ENCODE data around the gene MRAP2. TPM values are rescaled to one million over a fixed set of nuclear protein-coding genes. Genes with fewer than 3 reads are reported as not detected.

Gene MRAP2, protein sequence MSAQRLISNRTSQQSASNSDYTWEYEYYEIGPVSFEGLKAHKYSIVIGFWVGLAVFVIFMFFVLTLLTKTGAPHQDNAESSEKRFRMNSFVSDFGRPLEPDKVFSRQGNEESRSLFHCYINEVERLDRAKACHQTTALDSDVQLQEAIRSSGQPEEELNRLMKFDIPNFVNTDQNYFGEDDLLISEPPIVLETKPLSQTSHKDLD
- total RNA-seq (2022) (0.22 and 0.38 TPM in 2 replicates), Bru-seq, nascent RNA (percentile 16 among the genes with signal in this experiment), BruChase-seq, experiment 1, labeled RNA remaining after a 6-hour chase (percentile 16 among the genes with signal in this experiment), BruChase-seq, experiment 2, labeled RNA remaining after a 2-hour chase (percentile 16 among the genes with signal in this experiment)
- long read RNA-seq: 0 reads

- CTCF ChIA-PET: interaction anchor here (0.5 kb wide), 1 partner anchor 155 kb away, joined by 3 read pairs; no protein-coding TSS in a partner anchor
- DNase-seq: peak; percentile 47
- Mint-ChIP-seq H3K27ac (ENCODE audit: unreplicated experiment) (no peak within 1 kb of the TSS), H3K36me3 (ENCODE audit: insufficient read depth, unreplicated experiment) (peaks cover 6% of the 10 kb centered on the region), H3K27me3 (ENCODE audit: unreplicated experiment) (peaks cover 16% of the 10 kb centered on the region), H3K9me3 (ENCODE audit: low read depth, unreplicated experiment) (no peaks in the 10 kb centered on the region), H3K4me3 (ENCODE audit: low read depth, unreplicated experiment) (peak within 1 kb of the TSS; percentile 70), H3K4me1 (ENCODE audit: low read depth, unreplicated experiment) (peaks cover 6% of the 10 kb centered on the region)
- TF ChIP-seq, protein P1, sequence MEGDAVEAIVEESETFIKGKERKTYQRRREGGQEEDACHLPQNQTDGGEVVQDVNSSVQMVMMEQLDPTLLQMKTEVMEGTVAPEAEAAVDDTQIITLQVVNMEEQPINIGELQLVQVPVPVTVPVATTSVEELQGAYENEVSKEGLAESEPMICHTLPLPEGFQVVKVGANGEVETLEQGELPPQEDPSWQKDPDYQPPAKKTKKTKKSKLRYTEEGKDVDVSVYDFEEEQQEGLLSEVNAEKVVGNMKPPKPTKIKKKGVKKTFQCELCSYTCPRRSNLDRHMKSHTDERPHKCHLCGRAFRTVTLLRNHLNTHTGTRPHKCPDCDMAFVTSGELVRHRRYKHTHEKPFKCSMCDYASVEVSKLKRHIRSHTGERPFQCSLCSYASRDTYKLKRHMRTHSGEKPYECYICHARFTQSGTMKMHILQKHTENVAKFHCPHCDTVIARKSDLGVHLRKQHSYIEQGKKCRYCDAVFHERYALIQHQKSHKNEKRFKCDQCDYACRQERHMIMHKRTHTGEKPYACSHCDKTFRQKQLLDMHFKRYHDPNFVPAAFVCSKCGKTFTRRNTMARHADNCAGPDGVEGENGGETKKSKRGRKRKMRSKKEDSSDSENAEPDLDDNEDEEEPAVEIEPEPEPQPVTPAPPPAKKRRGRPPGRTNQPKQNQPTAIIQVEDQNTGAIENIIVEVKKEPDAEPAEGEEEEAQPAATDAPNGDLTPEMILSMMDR (IDR thresholded peaks at IDR 0.05; ENCODE audit: unreplicated experiment): no peak
- intact Hi-C loops (cut with micrococcal nuclease; ENCODE audit: unreplicated experiment): no loop called here
- BruUV-seq (replicated peaks): no TSS peak
Observed at GRCh38 chr6:84033523-84034451, at the start of gene MRAP2. TSS of gene MRAP2 (plus strand) at chr6:84033772. CDS start at chr6:84055319, 21,547 bp downstream.

GRCh38 chr6:83984411-83984810 is 49.2 kb upstream of the MRAP2 start:
- no TSS peak for BruUV-seq (replicated peaks)
- no peaks in the 10 kb centered on the region for H3K27me3 Mint-ChIP-seq (ENCODE audit: unreplicated experiment)
- H3K4me1 Mint-ChIP-seq (ENCODE audit: low read depth, unreplicated experiment): no peaks in the 10 kb centered on the region
- no peaks in the 10 kb centered on the region for H3K36me3 Mint-ChIP-seq (ENCODE audit: insufficient read depth, unreplicated experiment)
- intact Hi-C loops (cut with micrococcal nuclease; ENCODE audit: unreplicated experiment): no loop called here
- TF ChIP-seq, protein P1 (IDR thresholded peaks at IDR 0.05; ENCODE audit: unreplicated experiment): no peak
- CTCF ChIA-PET: no interaction called here
- H3K4me3 Mint-ChIP-seq (ENCODE audit: low read depth, unreplicated experiment): no peak overlapping the region
- peaks cover 3% of the 10 kb centered on the region for H3K9me3 Mint-ChIP-seq (ENCODE audit: low read depth, unreplicated experiment)
- no peak overlapping the region for H3K27ac Mint-ChIP-seq (ENCODE audit: unreplicated experiment)
- no peak for DNase-seq

DNA sequence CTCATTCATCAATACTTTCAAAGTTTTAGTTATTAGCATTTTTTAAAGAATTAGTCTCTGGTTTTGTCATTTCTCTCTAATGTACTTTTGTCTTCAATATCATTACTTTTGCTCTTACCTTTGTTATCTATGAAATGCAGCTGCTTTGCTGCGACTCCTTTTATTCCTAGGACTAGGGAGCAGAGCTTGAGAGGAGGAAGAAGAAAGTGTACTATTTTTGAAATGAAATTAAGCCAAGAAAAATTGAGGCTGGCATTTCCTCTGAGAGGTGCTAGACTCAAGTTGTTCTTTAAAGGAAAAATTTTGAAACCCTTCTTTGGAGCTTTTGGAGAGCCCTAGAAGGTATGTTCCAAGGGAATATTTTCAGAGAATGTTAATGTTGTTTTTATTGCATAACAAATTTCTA is 48.3 kb upstream of the MRAP2 start:
- CTCF ChIA-PET: no interaction called here
- Mint-ChIP-seq H3K36me3 (ENCODE audit: insufficient read depth, unreplicated experiment) (no peaks in the 10 kb centered on the region), H3K27me3 (ENCODE audit: unreplicated experiment) (no peaks in the 10 kb centered on the region), H3K4me3 (ENCODE audit: low read depth, unreplicated experiment) (no peak overlapping the region), H3K9me3 (ENCODE audit: low read depth, unreplicated experiment) (no peaks in the 10 kb centered on the region), H3K4me1 (ENCODE audit: low read depth, unreplicated experiment) (no peaks in the 10 kb centered on the region), H3K27ac (ENCODE audit: unreplicated experiment) (no peak overlapping the region)
- intact Hi-C loops (cut with micrococcal nuclease; ENCODE audit: unreplicated experiment): no loop called here
- TF ChIP-seq, protein P1 (IDR thresholded peaks at IDR 0.05; ENCODE audit: unreplicated experiment): no peak
- no TSS peak for BruUV-seq (replicated peaks)
- DNase-seq: no peak

DNA sequence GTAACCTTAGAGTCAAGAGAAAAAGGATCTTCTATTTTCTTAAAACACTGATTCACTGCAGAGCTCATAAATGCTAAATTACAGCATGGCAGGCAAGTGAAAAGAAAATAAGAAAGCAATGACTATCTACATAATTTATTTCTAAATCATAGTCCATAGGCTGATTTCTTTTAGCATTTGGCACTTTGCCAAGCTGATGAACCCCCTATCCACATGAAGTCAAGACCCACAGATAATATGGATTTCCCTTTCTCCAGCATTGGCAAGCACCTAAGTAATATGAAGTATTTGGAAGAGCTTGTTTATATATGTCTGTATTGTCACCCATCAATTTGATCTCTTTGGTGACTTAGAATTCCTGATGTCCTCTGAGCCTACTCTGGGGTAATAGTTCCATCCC is 47.9 kb upstream of the MRAP2 start:
- intact Hi-C loops (cut with micrococcal nuclease; ENCODE audit: unreplicated experiment): no loop called here
- no peak overlapping the region for H3K27ac Mint-ChIP-seq (ENCODE audit: unreplicated experiment)
- no peaks in the 10 kb centered on the region for H3K9me3 Mint-ChIP-seq (ENCODE audit: low read depth, unreplicated experiment)
- DNase-seq: no peak
- CTCF ChIA-PET: no interaction called here
- TF ChIP-seq, protein P1 (IDR thresholded peaks at IDR 0.05; ENCODE audit: unreplicated experiment): no peak
- H3K4me3 Mint-ChIP-seq (ENCODE audit: low read depth, unreplicated experiment): no peak overlapping the region
- H3K4me1 Mint-ChIP-seq (ENCODE audit: low read depth, unreplicated experiment): no peaks in the 10 kb centered on the region
- no TSS peak for BruUV-seq (replicated peaks)
- H3K36me3 Mint-ChIP-seq (ENCODE audit: insufficient read depth, unreplicated experiment): no peaks in the 10 kb centered on the region
- H3K27me3 Mint-ChIP-seq (ENCODE audit: unreplicated experiment): no peaks in the 10 kb centered on the region

Measured in Calu3 (cell line).